Measurements from ENCODE around the gene EXOC6B.
"Not testable (repeated sequence)": the region's sequence is repeated elsewhere in the genome, so short reads cannot be mapped to it uniquely, and the experiment has no call there.

DNA sequence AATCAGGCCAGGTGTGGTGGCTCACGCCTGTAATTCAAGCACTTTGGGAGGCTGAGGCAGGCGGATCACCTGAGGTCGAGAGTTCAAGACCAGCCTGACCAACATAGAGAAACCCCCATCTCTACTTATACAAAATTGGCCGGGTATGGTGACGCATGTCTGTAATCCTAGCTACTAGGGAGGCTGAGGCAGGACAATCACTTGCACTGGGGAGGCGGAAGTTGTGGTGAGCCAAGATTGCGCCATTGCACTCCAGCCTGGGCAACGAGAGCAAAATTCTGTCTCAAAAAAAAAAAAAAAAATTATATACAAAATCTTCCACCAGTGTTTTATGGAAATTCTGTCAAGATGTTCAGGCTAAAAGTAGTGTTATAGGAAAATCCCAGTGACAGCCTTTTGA, 290.2 kb downstream of the EXOC6B start:
- TF ChIP-seq POLR2A, POLR2AphosphoS5 (IDR thresholded peaks at IDR 0.05): not testable (repeated sequence)
- TF ChIP-seq, protein P1, sequence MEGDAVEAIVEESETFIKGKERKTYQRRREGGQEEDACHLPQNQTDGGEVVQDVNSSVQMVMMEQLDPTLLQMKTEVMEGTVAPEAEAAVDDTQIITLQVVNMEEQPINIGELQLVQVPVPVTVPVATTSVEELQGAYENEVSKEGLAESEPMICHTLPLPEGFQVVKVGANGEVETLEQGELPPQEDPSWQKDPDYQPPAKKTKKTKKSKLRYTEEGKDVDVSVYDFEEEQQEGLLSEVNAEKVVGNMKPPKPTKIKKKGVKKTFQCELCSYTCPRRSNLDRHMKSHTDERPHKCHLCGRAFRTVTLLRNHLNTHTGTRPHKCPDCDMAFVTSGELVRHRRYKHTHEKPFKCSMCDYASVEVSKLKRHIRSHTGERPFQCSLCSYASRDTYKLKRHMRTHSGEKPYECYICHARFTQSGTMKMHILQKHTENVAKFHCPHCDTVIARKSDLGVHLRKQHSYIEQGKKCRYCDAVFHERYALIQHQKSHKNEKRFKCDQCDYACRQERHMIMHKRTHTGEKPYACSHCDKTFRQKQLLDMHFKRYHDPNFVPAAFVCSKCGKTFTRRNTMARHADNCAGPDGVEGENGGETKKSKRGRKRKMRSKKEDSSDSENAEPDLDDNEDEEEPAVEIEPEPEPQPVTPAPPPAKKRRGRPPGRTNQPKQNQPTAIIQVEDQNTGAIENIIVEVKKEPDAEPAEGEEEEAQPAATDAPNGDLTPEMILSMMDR (IDR thresholded peaks at IDR 0.05), result not testable (repeated sequence)

Data from suprapubic skin (tissue), 4 donors.